Measurements from ENCODE around the gene TANGO2.

GRCh38 chr22:19984201-19984753, 36.6 kb upstream of the TANGO2 start:
- TF ChIP-seq, protein P1, sequence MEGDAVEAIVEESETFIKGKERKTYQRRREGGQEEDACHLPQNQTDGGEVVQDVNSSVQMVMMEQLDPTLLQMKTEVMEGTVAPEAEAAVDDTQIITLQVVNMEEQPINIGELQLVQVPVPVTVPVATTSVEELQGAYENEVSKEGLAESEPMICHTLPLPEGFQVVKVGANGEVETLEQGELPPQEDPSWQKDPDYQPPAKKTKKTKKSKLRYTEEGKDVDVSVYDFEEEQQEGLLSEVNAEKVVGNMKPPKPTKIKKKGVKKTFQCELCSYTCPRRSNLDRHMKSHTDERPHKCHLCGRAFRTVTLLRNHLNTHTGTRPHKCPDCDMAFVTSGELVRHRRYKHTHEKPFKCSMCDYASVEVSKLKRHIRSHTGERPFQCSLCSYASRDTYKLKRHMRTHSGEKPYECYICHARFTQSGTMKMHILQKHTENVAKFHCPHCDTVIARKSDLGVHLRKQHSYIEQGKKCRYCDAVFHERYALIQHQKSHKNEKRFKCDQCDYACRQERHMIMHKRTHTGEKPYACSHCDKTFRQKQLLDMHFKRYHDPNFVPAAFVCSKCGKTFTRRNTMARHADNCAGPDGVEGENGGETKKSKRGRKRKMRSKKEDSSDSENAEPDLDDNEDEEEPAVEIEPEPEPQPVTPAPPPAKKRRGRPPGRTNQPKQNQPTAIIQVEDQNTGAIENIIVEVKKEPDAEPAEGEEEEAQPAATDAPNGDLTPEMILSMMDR (conservative IDR thresholded peaks at IDR 0.05), result no peak
- no peak for TF ChIP-seq ZFX (IDR thresholded peaks at IDR 0.05)

Data from C4-2B (cell line).